Activated CD4-positive, alpha-beta T cell treated with anti-CD3 and anti-CD28 coated beads for 36 hours (primary cell): ENCODE data around the gene PDZK1. TPM values are rescaled to one million over a fixed set of nuclear protein-coding genes. Genes with fewer than 3 reads are reported as not detected.
A peak's percentile ranks its signal among the peaks of the same experiment; 100 is the strongest.
"Not testable (repeated sequence)": the region's sequence is repeated elsewhere in the genome, so short reads cannot be mapped to it uniquely, and the experiment has no call there.

ENCODE experiments used
- ATAC-seq: fragments of 200-7000 bp; cut with Tn5 transposase; one replicate; pipeline ENCODE4 v1.10.0; 2021; ENCODE audit warnings: mild to moderate bottlenecking, moderate library complexity
- CTCF ChIA-PET: fragments of 350-600 bp; sonication (Branson Sonifier 250); formaldehyde crosslinking; loops from one replicate; lab custom pipeline; 2021; ENCODE audit warnings: antibody characterized with exemption; lab: Charles Lee
- POLR2A ChIA-PET: fragments of 350-600 bp; sonication (Branson Sonifier 250); formaldehyde crosslinking; loops from one replicate; lab custom pipeline; 2021; ENCODE audit warnings: antibody characterized with exemption, inconsistent platforms; lab: Charles Lee
- DNase-seq: peaks from one replicate; pipeline ENCODE4 v3.0.0-alpha.2; 2020
- H3K27ac Mint-ChIP-seq: one replicate; pipeline ENCODE4 v1.8.0; 2021; ENCODE audit warnings: mixed read lengths
- H3K27me3 Mint-ChIP-seq: one replicate; pipeline ENCODE4 v1.8.0; 2021; ENCODE audit warnings: mixed read lengths
- H3K36me3 Mint-ChIP-seq: one replicate; pipeline ENCODE4 v1.8.0; 2021; ENCODE audit warnings: low read depth, mixed read lengths
- H3K4me1 Mint-ChIP-seq: one replicate; pipeline ENCODE4 v1.8.0; 2021; ENCODE audit warnings: mixed read lengths
- H3K4me3 Mint-ChIP-seq: one replicate; pipeline ENCODE4 v1.8.0; 2021; ENCODE audit warnings: mild to moderate bottlenecking, moderate library complexity, mixed read lengths
- H3K9me3 Mint-ChIP-seq: one replicate; pipeline ENCODE4 v1.8.0; 2021; ENCODE audit warnings: low read depth, mixed read lengths
- intact Hi-C, 2 experiments: fragments of 100-400 bp; cut with DNase I in 1 of 2; cut with micrococcal nuclease in 1 of 2; formaldehyde crosslinking; loops; one replicate each; pipeline versions ENCODE4 v1.14.2 to v1.15.1; 2022 to 2024; cut with DNase I, micrococcal nuclease
- total RNA-seq, 2 experiments: library from RNA; stranded (reverse); gene quantifications; one replicate each; pipeline ENCODE4 v1.2.3, GENCODE V29; 2021

The PDZK1 gene
- total RNA-seq, 2 experiments from 2014 or later, result not detected

- ATAC-seq (no peak), DNase-seq (no peak)
- CTCF ChIA-PET, result no interaction called here
- no peaks in the 10 kb centered on the region for H3K9me3 Mint-ChIP-seq
- H3K36me3 Mint-ChIP-seq, result no peaks in the 10 kb centered on the region
- H3K27me3 Mint-ChIP-seq, result no peaks in the 10 kb centered on the region
- no peak overlapping the region for H3K4me3 Mint-ChIP-seq
- H3K27ac Mint-ChIP-seq, result no peak overlapping the region
- POLR2A ChIA-PET, result no interaction called here
- intact Hi-C loops, result no loop called here
- H3K4me1 Mint-ChIP-seq, result peaks cover 22% of the 10 kb centered on the region
These were observed 18.2 kb downstream of the PDZK1 start for GRCh38 chr1:145688924-145689323.

GRCh38 chr1:145688328-145688727, 18.8 kb downstream of the PDZK1 start:
- H3K27ac Mint-ChIP-seq, result no peak overlapping the region
- H3K27me3 Mint-ChIP-seq, result no peaks in the 10 kb centered on the region
- no peak overlapping the region for H3K4me3 Mint-ChIP-seq
- H3K4me1 Mint-ChIP-seq, result peaks cover 22% of the 10 kb centered on the region
- intact Hi-C loops, result no loop called here
- no peak for ATAC-seq
- no peaks in the 10 kb centered on the region for H3K36me3 Mint-ChIP-seq
- H3K9me3 Mint-ChIP-seq, result no peaks in the 10 kb centered on the region
- DNase-seq, result no peak
- CTCF ChIA-PET, result no interaction called here
- POLR2A ChIA-PET, result no interaction called here

- CTCF ChIA-PET, intact Hi-C loops, POLR2A ChIA-PET, H3K27ac Mint-ChIP-seq, H3K4me3 Mint-ChIP-seq, ATAC-seq, DNase-seq, H3K27me3 Mint-ChIP-seq, H3K9me3 Mint-ChIP-seq, H3K36me3 Mint-ChIP-seq: not testable (repeated sequence)
- H3K4me1 Mint-ChIP-seq, result peaks cover 21% of the 10 kb centered on the region
These were observed 21.1 kb downstream of the PDZK1 start for GRCh38 chr1:145686078-145686477.

GRCh38 chr1:145684858-145685257, 22.3 kb downstream of the PDZK1 start:
- intact Hi-C loops, H3K4me1 Mint-ChIP-seq, POLR2A ChIA-PET, H3K9me3 Mint-ChIP-seq, H3K4me3 Mint-ChIP-seq, H3K27me3 Mint-ChIP-seq, CTCF ChIA-PET, DNase-seq, H3K36me3 Mint-ChIP-seq, H3K27ac Mint-ChIP-seq, ATAC-seq: not testable (repeated sequence)

GRCh38 chr1:145673217-145673616, 34.0 kb downstream of the PDZK1 start:
- H3K9me3 Mint-ChIP-seq, intact Hi-C loops, POLR2A ChIA-PET, H3K36me3 Mint-ChIP-seq, H3K4me3 Mint-ChIP-seq, H3K27ac Mint-ChIP-seq, ATAC-seq, H3K27me3 Mint-ChIP-seq, H3K4me1 Mint-ChIP-seq, DNase-seq, CTCF ChIA-PET: not testable (repeated sequence)

GRCh38 chr1:145670995-145671745, 36.0 kb downstream of the PDZK1 start:
- H3K36me3 Mint-ChIP-seq, H3K27ac Mint-ChIP-seq, H3K4me1 Mint-ChIP-seq, H3K4me3 Mint-ChIP-seq, H3K9me3 Mint-ChIP-seq, H3K27me3 Mint-ChIP-seq, DNase-seq, intact Hi-C loops, CTCF ChIA-PET, POLR2A ChIA-PET: not testable (repeated sequence)
- peak; percentile 38 for ATAC-seq

- H3K4me3 Mint-ChIP-seq, ATAC-seq, DNase-seq, H3K27me3 Mint-ChIP-seq, POLR2A ChIA-PET, H3K9me3 Mint-ChIP-seq, H3K36me3 Mint-ChIP-seq, H3K27ac Mint-ChIP-seq, H3K4me1 Mint-ChIP-seq, intact Hi-C loops, CTCF ChIA-PET: not testable (repeated sequence)
These were observed 42.2 kb downstream of the PDZK1 start for GRCh38 chr1:145665015-145665414.

GRCh38 chr1:145662502-145662901, 44.7 kb downstream of the PDZK1 start:
- H3K4me3 Mint-ChIP-seq, CTCF ChIA-PET, H3K27me3 Mint-ChIP-seq, POLR2A ChIA-PET, H3K4me1 Mint-ChIP-seq, intact Hi-C loops, H3K27ac Mint-ChIP-seq, H3K9me3 Mint-ChIP-seq: not testable (repeated sequence)
- DNase-seq, result peak; percentile 10
- peak; percentile 60 for ATAC-seq
- H3K36me3 Mint-ChIP-seq, result peaks cover 11% of the 10 kb centered on the region

- H3K4me1 Mint-ChIP-seq, intact Hi-C loops, CTCF ChIA-PET, H3K27me3 Mint-ChIP-seq, H3K4me3 Mint-ChIP-seq, H3K27ac Mint-ChIP-seq, H3K9me3 Mint-ChIP-seq, POLR2A ChIA-PET: not testable (repeated sequence)
- peaks cover 14% of the 10 kb centered on the region for H3K36me3 Mint-ChIP-seq
- DNase-seq (peak; percentile 16), ATAC-seq (peak; percentile 26)
These were observed 50.8 kb downstream of the PDZK1 start for GRCh38 chr1:145656245-145656943.

- intact Hi-C loops, H3K27ac Mint-ChIP-seq, H3K36me3 Mint-ChIP-seq, H3K9me3 Mint-ChIP-seq, H3K4me1 Mint-ChIP-seq, DNase-seq, CTCF ChIA-PET, H3K4me3 Mint-ChIP-seq, POLR2A ChIA-PET, H3K27me3 Mint-ChIP-seq: not testable (repeated sequence)
- peak; percentile 84 for ATAC-seq
These were observed 63.2 kb downstream of the PDZK1 start for GRCh38 chr1:145643990-145644389.

- H3K27me3 Mint-ChIP-seq, CTCF ChIA-PET: not testable (repeated sequence)
- ATAC-seq, result peak; percentile 52
These were observed 65.3 kb downstream of the PDZK1 start for GRCh38 chr1:145641886-145642285.

GRCh38 chr1:145636237-145636636, 70.9 kb downstream of the PDZK1 start:
- CTCF ChIA-PET, H3K36me3 Mint-ChIP-seq, intact Hi-C loops, H3K4me1 Mint-ChIP-seq, H3K27me3 Mint-ChIP-seq, POLR2A ChIA-PET, H3K27ac Mint-ChIP-seq, H3K4me3 Mint-ChIP-seq, ATAC-seq, H3K9me3 Mint-ChIP-seq, DNase-seq: not testable (repeated sequence)

More at GRCh38 chr1:145641886-145642285, 65.3 kb downstream of the PDZK1 start:
- H3K4me1 Mint-ChIP-seq, POLR2A ChIA-PET, H3K36me3 Mint-ChIP-seq, intact Hi-C loops, DNase-seq, H3K4me3 Mint-ChIP-seq, H3K9me3 Mint-ChIP-seq, H3K27ac Mint-ChIP-seq: not testable (repeated sequence)
